ENCODE data around the gene OSBPL1A.

Gene OSBPL1A

DNA sequence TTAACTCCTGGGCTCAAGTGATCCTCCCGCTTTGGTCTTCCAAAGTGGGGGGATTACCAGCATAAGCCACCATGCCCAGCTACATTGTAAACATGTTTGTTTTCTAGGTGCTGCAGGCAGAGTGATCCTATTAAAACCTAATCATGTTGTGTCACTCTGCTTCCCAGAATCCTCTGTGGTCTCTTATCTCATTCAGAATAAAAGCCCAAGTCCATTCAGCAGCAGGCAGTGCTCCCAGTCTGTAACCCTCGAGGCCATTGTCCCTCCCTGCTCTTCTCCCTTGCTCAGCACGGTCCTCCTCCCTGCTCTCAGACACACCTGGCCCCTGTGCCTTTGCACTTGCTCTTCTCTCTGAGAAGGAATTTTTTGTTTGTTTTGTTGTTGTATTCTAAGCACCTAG, 269.9 kb downstream of the OSBPL1A start:
- no peak for FAIRE-seq
- TF ChIP-seq TAF1 (IDR thresholded peaks at IDR 0.05; ENCODE audit: borderline replicate concordance, low read depth, low read length), result no peak
- TF ChIP-seq POLR2A (IDR thresholded peaks at IDR 0.05; ENCODE audit: low read depth, low read length), result no peak
- no peak for TF ChIP-seq POLR2AphosphoS5 (IDR thresholded peaks at IDR 0.05; ENCODE audit: low read depth, low read length)
- DNase-seq (ENCODE audit: insufficient read length), result no peak

DNA sequence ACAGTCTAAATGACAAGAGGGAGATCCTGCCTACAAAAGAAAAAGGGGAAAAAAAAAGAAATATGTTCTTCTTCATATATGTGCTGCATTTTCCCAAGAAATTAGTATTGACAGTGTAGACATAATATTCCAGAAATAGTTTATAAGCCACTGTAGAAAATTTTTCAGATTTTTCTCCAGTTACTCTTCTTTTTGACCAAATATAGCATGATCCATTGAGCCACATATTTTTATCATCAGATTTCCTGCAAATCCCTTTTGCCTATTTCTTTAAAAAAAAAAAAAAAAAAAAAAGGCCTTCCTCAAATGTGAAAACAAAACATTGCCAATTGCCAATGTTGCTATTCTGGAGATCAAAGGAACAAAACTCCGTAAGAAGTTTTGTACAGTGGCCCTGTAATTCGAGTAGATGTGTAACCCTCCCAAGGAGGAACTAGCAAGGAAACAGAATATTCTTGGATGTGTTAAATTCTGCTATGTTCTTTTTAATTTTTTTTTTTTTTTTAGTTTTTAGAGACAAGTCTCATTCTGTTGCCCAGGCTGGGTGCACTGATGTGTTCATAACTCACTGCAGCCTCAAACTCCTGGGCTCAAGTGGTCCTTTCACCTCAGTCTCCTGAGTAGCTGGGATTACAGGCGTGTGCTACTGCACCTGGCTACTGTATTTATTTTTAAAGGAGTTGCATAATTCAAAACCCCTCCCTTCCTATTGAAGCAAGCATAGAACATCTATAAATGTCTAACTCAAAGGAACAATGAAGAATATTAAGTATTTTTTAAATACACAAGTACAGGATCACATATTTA, 271.3 kb downstream of the OSBPL1A start:
- TF ChIP-seq TAF1 (IDR thresholded peaks at IDR 0.05; ENCODE audit: borderline replicate concordance, low read depth, low read length), result no peak
- TF ChIP-seq POLR2A (IDR thresholded peaks at IDR 0.05; ENCODE audit: low read depth, low read length), result no peak
- TF ChIP-seq POLR2AphosphoS5 (IDR thresholded peaks at IDR 0.05; ENCODE audit: low read depth, low read length), result no peak
- FAIRE-seq (no peak), DNase-seq (ENCODE audit: insufficient read length) (no peak)

DNA sequence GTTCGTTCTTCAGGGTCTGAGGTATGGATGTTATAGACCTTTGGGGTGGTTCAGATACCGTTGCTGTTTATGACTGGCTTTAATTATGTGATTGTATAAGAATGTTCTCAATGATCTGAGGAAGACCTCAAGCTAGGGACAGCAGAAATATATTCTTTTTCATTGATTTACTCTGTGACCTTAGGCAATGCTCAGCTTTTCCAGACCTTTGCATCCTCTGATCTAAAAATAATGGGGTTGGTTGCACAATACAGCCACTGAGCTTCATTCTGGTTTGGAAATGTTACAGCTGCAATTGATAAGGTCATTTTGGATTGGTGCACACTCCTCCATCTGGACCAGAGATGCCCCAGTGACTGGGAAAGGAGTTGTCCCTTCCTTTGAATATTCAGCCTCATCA, 276.0 kb downstream of the OSBPL1A start:
- FAIRE-seq (no peak), DNase-seq (ENCODE audit: insufficient read length) (no peak)
- TF ChIP-seq POLR2A (IDR thresholded peaks at IDR 0.05; ENCODE audit: low read depth, low read length) (no peak), POLR2AphosphoS5 (IDR thresholded peaks at IDR 0.05; ENCODE audit: low read depth, low read length) (no peak), TAF1 (IDR thresholded peaks at IDR 0.05; ENCODE audit: borderline replicate concordance, low read depth, low read length) (no peak)

DNA sequence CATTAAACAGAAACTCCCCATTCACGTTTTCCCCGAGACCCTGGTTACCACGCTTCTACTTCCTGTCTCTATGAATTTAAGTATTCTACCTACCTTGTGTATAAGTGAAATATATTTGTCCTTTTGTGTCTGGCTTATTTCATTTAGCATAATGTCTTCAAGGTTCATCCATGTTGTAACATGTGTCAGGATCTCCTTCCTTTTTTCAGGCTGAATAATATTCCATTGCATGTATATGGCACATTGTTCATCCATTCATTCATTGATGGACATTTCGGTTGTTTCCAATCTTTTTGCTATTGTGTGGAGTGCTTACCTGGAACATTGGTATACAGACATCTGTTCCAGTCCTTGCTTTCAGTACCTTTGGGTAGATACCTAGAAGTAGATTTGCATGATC, 276.9 kb downstream of the OSBPL1A start:
- TF ChIP-seq POLR2A (IDR thresholded peaks at IDR 0.05; ENCODE audit: low read depth, low read length) (no peak), TAF1 (IDR thresholded peaks at IDR 0.05; ENCODE audit: borderline replicate concordance, low read depth, low read length) (no peak), POLR2AphosphoS5 (IDR thresholded peaks at IDR 0.05; ENCODE audit: low read depth, low read length) (no peak)
- DNase-seq (ENCODE audit: insufficient read length), result no peak
- peak; percentile 62 for FAIRE-seq

DNA sequence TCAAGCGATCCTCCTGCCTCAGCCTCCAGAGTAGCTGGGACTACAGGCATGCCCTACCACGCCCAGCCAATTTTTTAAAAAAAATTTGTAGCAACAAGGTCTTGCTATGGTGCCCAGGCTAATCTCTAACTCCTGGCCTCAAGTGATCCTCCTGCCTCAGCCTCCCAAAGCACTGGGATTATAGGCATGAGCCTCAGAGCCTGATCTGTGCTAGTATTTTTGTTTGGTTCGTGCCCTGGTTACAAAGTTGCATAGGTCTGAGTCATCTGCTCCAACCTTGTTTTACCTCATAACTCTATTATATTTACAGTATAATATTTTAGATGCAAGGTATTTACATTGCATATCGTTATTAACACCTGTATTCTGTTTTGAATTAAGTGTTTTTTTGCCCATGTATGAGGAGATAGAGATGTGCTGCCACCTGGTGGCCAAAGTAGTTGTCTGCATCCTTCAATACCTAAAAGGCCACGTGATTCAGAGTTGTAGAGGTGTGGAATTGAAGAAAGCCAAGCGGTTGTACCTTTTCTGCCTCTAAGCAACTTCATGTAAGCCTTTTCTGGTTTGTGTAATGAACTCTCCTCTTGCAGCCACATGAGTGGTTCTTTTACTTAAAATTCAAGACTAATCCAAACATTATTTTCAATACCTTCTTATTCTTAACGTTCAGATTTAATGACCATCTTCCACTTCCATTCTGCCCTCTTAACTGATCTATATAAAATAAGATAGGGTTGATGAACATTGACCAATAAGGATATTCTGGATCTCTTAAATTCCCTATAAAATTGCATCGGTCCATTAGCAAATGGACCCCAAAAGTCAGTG, 278.7 kb downstream of the OSBPL1A start:
- FAIRE-seq, result peak; percentile 91

DNA sequence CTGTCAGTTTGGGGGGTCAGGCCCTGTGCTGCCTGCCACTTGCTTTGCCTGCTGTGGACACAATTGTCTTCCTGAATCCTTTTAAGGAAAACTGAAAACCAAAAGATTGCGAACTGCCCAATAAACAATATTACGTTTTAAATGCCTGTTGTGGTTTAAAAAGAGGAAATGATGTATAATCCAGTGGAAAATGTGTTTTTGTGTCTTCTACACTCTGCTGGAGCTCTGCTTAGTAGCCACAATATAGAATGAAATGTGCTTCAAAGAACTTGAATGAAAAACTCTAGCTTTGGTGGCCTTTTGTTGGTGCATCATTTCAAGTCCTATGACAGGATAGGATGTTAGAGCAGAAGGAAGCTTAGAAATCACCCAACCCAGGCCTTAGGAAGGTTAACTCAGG, 282.0 kb downstream of the OSBPL1A start:
- no peak for FAIRE-seq
- TF ChIP-seq POLR2A (IDR thresholded peaks at IDR 0.05; ENCODE audit: low read depth, low read length), result no peak
- TF ChIP-seq POLR2AphosphoS5 (IDR thresholded peaks at IDR 0.05; ENCODE audit: low read depth, low read length), result no peak
- TF ChIP-seq TAF1 (IDR thresholded peaks at IDR 0.05; ENCODE audit: borderline replicate concordance, low read depth, low read length), result no peak
- DNase-seq (ENCODE audit: insufficient read length), result no peak

More for the DNA sequence above, 278.7 kb downstream of the OSBPL1A start:
- DNase-seq (ENCODE audit: insufficient read length), result peak; percentile 20
- TF ChIP-seq TAF1 (IDR thresholded peaks at IDR 0.05; ENCODE audit: borderline replicate concordance, low read depth, low read length) (no peak), POLR2A (IDR thresholded peaks at IDR 0.05; ENCODE audit: low read depth, low read length) (no peak), POLR2AphosphoS5 (IDR thresholded peaks at IDR 0.05; ENCODE audit: low read depth, low read length) (no peak)

DNA sequence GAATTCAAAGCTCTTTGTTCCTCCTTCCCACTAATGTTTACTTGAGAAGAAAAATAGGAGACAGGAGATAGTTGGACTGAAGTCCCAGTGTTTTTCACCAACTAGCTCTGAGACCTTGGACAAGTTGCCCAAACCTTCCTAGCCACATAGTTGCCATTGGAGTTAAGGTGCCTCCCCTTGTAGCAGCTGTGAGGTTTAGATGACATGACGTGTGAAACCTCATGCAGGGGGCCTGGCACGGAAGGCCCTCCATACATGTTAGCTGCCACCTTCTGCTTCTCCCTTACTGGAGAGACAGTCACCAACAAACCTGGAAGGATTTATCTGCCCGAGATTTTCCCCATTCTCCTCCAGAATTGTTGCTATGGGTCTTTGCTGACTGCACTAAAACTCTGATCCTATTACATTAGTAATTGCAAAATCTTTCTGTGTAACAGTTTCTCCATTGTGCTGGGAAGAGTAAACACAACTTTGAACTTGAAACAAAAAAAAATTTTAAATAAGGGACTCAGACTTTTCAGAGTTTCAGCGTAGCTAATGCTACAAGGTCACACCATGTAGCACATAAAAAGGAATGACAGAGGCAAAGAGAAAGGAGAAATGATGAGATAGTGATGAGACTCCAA, 282.6 kb downstream of the OSBPL1A start:
- TF ChIP-seq POLR2A (IDR thresholded peaks at IDR 0.05; ENCODE audit: low read depth, low read length), result no peak
- TF ChIP-seq TAF1 (IDR thresholded peaks at IDR 0.05; ENCODE audit: borderline replicate concordance, low read depth, low read length), result no peak
- no peak for DNase-seq (ENCODE audit: insufficient read length)
- no peak for FAIRE-seq

DNA sequence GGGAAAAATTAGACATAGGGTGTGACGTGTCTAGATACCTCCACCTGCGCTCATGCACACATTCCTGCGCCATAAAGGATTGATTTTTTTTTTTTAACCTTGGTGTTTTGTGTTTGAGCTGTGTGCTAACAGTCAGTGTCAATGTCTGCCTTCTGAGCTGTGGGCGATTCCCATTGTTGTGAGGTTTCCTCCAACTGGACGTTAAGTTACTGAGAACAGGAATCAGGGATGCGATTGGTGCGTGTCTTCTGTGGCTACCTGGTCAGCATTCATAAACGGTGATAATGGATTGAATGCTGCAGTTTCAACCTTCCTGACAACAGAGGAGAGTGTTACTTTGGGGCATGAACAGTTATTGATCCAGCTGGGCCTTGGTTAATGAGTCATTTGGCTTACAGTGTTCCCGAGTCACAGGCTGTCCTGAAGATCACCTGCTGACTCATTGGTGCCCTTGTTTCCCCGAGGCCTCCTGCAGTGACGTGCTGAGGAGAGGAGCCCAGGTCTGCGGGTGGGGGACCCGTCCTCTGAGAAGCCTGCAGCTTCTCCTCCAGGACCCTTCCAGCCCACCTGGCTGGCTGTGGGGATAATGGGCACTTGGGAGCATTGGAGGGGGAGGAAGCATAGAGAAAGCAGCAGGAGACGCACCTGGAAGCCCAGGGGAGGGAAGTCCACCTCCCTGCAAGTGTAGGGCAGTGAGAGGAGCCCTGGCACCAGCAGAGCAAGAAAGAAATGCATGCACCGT, 284.6 kb downstream of the OSBPL1A start:
- no peak for TF ChIP-seq TAF1 (IDR thresholded peaks at IDR 0.05; ENCODE audit: borderline replicate concordance, low read depth, low read length)
- TF ChIP-seq POLR2A (IDR thresholded peaks at IDR 0.05; ENCODE audit: low read depth, low read length), result no peak
- no peak for TF ChIP-seq POLR2AphosphoS5 (IDR thresholded peaks at IDR 0.05; ENCODE audit: low read depth, low read length)
- FAIRE-seq (no peak), DNase-seq (ENCODE audit: insufficient read length) (no peak)

DNA sequence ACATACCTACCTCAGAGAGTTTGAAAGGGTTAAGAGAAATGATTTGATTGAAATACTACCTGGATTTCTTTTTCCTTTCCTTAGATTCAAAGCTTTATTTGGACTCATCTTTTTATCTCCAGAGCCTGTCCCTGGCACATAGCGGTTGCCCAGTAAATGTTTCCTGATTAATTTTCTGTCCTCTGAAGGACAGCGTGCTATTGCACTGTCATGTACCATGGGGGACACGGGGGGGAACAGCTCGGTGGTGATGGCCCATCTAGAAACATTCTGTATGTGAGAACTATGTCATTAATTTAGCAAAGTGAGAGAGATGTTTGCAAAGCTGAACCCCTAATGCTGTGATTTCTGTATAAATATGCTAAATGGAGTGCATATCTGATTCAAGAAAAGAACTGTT, 285.2 kb downstream of the OSBPL1A start:
- FAIRE-seq (no peak), DNase-seq (ENCODE audit: insufficient read length) (no peak)
- TF ChIP-seq POLR2AphosphoS5 (IDR thresholded peaks at IDR 0.05; ENCODE audit: low read depth, low read length), result no peak
- no peak for TF ChIP-seq TAF1 (IDR thresholded peaks at IDR 0.05; ENCODE audit: borderline replicate concordance, low read depth, low read length)
- no peak for TF ChIP-seq POLR2A (IDR thresholded peaks at IDR 0.05; ENCODE audit: low read depth, low read length)
